GM13977 (cell line): ENCODE data around the gene AFF1.

Experiments used
- DNase-seq: peaks from one replicate; pipeline ENCODE4 v3.0.0; 2012; ENCODE audit warnings: low spot score
- in situ Hi-C: fragments of 300-500 bp; cut with MboI; formaldehyde crosslinking; loops from one replicate; pipeline ENCODE4 v1.12.0; 2022; ENCODE audit warnings: low sequenced_read_pairs, low pct_unique_long_range_greater_than_20kb, mixed read lengths, inconsistent platforms; ENCODE audit not compliant: unreplicated experiment
- TF ChIP-seq, protein P1 (sequence below): IDR thresholded peaks from 2 replicates; pipeline ENCODE4 v1.5.1; 2012; ENCODE audit warnings: mild to moderate bottlenecking, control low read depth; ENCODE audit not compliant: insufficient read depth; ENCODE audit errors: extremely low read depth, missing control alignments

The AFF1 gene

DNA sequence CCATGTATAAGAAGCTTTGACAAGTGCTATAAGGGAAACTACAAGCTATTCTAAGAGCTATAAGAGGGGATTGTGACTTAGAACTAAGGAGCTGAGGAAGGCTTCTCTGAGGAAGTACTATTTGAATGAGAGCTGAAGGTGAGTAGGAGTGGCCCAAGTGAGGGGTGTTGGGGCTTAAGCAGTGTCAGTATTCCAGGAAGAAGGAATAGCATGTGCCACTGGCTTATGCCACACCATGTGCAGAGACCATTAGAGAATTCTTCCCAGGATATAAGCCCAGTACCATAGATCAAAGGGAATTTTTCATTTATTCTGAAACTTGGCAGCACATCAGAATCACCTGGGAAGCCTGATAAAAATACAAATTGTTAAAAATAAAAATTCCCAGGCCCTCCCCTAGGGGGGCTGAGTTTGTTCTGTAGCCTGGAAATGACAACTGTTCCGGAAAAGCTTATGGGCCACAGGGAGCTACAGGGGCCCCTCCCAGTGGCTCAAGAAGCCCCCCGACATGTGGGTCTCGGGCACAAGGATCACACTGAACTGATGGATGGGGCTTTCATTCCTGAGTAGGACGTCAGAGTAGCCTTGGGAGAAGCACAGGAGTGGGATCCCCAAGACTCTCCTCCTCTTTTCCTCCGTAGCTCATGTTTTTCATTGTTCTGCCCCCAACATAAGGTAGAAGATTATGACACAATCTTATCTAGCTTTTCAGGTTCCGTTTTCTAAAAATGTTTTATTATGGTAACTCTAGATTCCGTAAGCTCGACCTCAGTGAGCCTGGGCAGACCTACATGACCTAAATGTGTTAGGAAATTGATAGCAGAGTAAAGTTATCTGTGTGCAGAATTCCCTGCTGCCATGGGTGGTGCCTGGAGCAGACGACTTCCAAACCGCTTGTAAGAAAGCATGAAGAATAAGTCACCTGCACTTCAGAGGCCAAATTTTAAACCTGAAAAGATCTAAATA is 119.3 kb downstream of the AFF1 start:
- no peak for DNase-seq
- in situ Hi-C loops, result no loop called here
- TF ChIP-seq, protein P1, sequence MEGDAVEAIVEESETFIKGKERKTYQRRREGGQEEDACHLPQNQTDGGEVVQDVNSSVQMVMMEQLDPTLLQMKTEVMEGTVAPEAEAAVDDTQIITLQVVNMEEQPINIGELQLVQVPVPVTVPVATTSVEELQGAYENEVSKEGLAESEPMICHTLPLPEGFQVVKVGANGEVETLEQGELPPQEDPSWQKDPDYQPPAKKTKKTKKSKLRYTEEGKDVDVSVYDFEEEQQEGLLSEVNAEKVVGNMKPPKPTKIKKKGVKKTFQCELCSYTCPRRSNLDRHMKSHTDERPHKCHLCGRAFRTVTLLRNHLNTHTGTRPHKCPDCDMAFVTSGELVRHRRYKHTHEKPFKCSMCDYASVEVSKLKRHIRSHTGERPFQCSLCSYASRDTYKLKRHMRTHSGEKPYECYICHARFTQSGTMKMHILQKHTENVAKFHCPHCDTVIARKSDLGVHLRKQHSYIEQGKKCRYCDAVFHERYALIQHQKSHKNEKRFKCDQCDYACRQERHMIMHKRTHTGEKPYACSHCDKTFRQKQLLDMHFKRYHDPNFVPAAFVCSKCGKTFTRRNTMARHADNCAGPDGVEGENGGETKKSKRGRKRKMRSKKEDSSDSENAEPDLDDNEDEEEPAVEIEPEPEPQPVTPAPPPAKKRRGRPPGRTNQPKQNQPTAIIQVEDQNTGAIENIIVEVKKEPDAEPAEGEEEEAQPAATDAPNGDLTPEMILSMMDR, result no peak

DNA sequence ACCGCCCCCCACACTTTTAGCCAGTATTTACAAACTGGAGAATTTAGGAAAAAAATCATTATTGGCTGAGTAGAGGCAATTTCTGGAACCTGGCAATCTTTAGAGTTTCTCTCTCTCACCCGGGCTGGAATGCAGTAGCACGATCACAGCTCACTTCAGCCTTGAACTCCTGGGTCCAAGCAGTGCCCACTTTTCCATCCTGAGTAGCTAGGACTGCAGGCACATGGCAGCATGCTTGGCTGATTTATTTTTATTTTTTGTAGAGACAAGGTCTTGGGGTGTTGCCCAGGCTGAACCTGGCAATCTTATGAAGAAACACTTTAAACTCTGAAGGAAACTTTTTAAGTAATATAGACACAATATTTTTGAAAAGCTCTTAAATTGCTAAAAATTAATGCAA is 120.1 kb downstream of the AFF1 start:
- in situ Hi-C loops, result no loop called here
- no peak for DNase-seq
- TF ChIP-seq, protein P1, result no peak

DNA sequence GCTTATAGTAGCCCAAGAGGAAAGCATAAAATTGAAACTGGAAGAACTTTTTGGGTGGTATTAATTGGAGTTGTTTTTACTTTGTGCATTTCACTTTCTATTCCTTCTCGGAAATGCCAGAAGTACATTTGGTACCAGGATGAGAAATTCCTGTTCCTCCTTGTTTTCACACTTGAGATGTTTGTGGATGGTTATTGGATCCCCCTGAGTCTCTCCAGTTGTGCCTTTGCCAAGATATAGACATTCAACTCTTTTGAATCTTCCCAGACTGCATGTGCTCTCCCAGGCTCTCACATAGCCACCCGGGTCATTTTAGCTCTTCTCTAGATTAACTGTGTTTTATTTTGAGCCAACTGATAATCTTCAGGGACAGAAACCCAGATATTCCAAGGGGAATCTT is 120.5 kb downstream of the AFF1 start:
- no peak for DNase-seq
- TF ChIP-seq, protein P1, result no peak
- in situ Hi-C loops, result no loop called here

DNA sequence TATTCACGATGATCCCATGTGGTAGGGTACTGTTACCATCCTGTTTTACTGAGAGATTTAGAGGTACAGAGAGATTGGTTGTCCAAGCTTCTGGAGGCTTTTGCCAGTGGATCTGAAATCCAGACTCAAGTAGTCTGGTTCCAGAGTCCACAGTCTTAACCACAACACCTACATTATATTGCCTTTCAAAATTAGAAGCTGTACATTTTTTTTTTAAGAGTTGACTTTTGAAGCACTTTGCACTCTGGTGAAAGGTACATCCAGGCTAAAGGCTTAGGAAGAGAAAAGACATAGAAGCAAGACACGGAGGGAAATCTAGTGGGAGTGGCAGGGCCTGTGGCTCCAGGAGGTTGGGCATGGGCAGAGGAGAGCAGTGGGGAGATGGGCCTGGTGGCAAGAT is 122.1 kb downstream of the AFF1 start:
- in situ Hi-C loops, result no loop called here
- TF ChIP-seq, protein P1, result no peak
- no peak for DNase-seq

DNA sequence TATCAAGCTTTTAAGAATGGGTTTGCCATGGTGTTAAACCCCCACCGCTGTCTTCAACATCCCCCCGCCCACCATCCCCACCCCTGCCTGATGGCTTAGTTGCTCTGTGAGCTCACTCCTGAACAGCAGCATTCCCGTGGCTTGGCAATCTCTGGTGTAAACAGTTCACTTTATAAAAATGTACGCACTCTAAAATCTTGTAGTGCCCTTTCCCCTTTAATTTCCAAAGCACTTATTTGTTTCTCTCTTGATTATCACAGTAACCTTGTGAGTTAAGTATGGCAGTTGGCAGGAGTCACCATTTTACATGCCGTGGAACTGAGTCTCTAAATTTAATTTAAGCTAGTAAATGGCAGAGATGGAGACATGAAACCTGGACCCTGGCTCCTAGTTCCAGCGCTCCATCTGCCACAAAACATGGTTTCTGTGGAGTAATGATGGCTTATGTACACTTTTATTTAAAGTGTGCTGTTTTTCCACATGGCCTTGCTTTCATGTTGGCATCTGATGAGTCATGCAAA is 123.1 kb downstream of the AFF1 start:
- TF ChIP-seq, protein P1, result no peak
- in situ Hi-C loops, result no loop called here
- DNase-seq, result no peak

DNA sequence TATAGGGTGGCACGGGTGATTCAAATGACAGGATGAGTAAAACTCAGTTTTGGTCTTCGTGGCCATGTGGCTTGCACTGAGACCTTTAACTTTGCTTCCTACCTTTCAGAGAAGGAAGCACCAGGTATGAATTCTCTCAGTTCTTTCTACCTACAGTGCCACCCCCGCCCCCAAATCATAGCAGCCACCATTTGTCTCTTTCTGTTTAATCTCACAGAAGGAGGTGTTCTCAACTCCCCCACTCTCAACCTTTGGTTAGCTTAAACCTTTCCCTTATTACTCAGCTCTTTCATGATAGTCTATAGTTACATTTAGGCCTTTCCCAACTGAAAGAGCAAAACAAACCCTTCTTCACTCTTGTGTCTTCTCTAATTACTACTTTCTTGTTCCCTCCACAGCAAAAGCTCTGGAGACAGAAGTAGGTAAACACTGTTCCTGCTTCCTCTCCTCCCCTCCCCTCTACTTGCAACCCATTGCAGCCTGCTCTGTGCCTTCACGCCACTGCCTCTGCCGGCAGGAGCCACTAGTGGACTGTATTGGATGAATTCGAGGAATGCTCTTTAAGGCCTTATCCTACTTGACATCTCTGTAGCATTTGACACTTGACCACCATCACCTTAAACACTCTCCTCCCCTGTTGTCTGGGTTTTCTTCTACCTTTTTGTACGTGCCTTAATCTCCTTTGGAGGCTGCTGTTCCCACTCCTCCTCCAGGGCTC is 123.7 kb downstream of the AFF1 start:
- DNase-seq, result peak; percentile 32
- in situ Hi-C loops, result no loop called here
- TF ChIP-seq, protein P1, result no peak
